ENCODE measurements around the gene ENPP3.

GRCh38 chr6:131602781-131603312 is 34.3 kb upstream of the ENPP3 start:
- TF ChIP-seq POLR2AphosphoS5 (IDR thresholded peaks at IDR 0.05; ENCODE audit: low read depth, low read length) (no peak), POLR2A (IDR thresholded peaks at IDR 0.05; ENCODE audit: low read depth, low read length) (no peak), TAF1 (IDR thresholded peaks at IDR 0.05; ENCODE audit: borderline replicate concordance, low read depth, low read length) (no peak)
